G401 (cell line): ENCODE results near the gene PIGL. TPM values are rescaled to one million over a fixed set of nuclear protein-coding genes. Genes with fewer than 3 reads are reported as not detected.

Source experiments
- DNase-seq: peaks from one replicate; pipeline ENCODE4 v3.0.0-alpha.2; 2015; ENCODE audit warnings: low spot score
- in situ Hi-C: cut with HindIII; loops from 2 replicates; pipeline ENCODE4 v1.10.0; 2016; ENCODE audit warnings: low sequenced_read_pairs, mixed read lengths
- total RNA-seq: library from RNA; depleted of rRNA; stranded (reverse); fragments of >200 nt; shearing (Covaris generic); gene quantifications from 2 replicates; pipeline ENCODE4 v1.2.3, GENCODE V29; 2014

The PIGL gene
- total RNA-seq, 1 experiment from 2014 or later: 11.0 TPM

DNA sequence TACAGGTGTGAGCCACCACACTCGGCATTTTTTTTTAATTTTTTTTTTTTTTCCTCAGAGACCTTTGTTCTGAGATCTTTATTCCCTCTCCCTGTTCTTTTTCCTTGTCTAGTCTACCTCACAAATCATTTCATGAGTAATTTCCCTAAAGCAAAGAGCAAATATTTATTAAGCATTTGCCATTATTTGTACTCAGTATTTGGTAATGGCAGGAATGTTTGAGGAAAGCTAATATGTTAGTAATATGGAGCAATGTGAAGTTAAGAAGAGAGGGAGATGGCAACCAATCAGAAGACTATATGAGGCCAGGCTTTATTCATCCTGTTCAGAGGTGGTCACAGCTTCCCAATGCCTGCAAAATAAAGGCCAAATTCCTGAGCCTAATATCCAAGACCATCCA is 122.9 kb downstream of the PIGL start:
- DNase-seq: no peak
- in situ Hi-C loops: no loop called here

DNA sequence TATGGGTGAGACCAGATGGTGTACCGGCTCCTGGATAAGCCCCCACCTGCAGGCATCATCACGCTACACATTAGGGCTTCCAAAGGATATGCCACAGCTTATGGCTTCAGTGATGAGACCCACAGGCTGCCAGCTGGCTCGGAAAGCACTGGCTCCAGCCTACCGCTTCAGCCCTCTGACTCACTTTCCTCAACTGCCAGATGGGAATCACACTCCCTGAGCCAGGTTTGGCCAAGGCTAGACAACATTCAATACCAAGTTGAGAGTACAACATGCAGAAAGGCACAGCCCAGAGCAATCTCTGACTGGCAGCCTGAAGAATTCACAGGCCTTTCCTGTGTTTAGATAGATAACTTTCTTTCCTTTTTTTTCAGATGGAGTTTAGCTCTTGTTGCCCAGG is 126.0 kb downstream of the PIGL start:
- in situ Hi-C loops: no loop called here

DNA sequence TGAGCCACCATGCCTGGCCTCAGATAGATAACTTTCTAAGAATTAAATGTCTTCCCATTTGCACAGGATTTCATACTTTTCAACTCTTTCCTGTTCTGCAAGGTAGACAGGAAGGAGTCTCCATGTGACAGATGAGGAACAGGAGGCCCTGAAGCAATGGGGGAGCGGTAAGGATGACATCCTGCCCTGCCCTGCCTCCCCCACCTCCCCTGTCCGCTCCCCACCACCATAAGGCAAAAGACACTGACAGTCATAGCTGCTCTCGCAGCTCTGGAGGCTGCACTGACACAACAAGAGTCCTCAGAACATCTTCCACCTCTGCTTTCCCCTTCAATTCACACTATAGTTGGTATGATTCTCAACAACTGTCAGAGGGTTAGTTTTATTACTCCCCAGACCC is 126.6 kb downstream of the PIGL start:
- DNase-seq: no peak
- in situ Hi-C loops: no loop called here

More for the DNA sequence above, 126.0 kb downstream of the PIGL start:
- peak; percentile 87 for DNase-seq

DNA sequence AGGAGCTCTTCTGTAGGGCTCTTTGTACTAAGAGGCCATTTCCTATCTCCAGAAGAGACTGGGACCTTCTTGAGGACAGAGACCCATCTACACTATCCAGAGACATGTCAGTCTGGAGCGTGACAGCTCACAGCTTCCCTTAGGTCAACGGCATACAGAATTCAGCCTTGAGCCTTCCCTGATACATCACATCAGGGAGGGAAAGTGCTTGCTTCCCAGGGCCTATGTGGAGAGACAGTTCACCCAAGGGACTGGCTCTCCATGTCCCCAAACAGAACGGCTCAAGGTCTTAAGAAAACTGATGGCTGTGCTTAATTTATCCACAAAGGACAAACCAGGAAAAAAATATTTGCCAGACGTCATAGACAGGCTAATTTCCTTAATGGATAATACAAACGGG is 128.6 kb downstream of the PIGL start:
- in situ Hi-C loops: no loop called here
- no peak for DNase-seq

DNA sequence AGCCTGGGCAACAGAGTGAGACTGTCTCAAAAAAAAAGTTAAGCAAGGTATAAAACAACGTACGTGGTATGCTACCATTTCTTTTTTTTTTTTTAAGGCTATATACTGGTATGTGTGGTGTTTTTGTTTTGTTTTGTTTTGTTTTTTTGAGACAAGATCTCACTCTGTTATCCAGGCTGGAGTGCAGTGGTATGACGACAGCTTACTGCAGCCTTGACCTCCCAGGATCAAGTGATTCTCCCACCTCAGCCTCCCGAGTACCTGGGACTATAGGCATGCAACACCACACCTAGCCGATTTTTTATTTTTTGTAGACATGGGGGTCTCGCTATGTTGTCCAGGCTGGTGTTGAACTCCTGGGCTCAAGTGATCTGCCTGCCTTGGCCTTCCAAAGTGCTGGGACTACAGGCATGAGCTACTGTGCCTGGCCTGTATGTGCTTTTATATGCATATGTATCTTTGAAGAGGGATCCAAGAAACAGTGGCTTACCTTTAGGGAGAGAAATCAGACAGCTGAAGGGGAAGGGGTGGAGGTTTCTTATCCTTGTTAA is 129.8 kb downstream of the PIGL start:
- no peak for DNase-seq
- in situ Hi-C loops: no loop called here

DNA sequence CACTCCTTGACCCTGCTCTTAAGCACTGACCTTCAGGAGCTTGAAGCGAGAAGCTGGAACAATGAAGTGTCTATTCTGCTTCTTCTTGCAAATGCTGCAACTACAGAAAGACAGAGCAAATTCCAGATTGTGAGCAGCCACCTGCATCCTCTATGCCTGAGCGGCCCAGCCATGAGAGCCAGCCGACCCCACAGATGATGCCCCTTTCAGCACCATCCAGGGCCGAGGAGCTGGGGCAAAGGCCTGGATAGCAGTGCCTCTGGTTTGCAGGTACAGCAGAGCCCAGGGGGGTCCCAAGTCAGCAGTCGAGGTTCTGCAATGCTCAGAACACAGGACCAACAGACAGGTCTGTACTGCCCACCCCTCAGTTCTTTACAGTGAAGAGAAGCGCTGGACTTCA is 131.6 kb downstream of the PIGL start:
- DNase-seq: no peak

DNA sequence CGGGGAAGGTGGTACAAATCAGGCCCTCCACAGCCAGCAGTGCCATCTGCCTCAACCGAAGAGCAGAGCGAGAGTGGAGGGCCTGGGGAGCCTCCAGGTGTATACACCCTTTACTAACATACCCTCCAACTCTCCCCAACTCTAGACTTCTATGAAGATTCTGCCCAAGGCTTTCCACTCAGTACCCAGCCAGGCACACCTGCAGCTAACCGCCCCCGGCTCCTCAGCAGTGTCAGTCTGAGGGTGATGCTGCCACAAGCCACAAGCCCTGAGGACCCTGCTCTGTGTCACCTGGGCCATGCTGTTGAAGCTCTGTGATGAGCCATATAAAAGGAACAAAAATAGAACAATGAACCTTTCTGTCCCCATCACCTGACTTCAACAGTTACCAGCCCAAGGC is 132.4 kb downstream of the PIGL start:
- DNase-seq: no peak
- in situ Hi-C loops: no loop called here

More for the DNA sequence above, 131.6 kb downstream of the PIGL start:
- in situ Hi-C loops: no loop called here

DNA sequence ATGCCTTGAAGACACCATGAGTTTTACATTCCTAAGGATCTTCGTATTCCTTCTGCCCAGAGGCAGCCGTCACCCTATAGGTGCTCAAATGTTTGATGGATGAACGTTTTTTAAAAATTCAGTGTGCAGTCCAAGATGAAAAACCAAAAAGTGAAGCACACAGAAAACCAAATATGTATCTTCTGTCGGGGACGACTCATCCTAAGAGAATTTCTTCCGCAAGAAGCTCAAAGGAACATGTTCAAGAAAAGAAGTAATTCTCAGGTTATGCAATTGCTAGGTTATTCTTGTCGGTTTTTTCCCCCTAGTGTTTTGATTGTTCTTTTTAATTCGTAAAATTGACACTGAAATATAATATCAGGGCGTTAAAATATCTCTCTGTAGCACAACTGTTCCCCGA is 134.8 kb downstream of the PIGL start:
- peak; percentile 12 for DNase-seq
- in situ Hi-C loops: no loop called here

DNA sequence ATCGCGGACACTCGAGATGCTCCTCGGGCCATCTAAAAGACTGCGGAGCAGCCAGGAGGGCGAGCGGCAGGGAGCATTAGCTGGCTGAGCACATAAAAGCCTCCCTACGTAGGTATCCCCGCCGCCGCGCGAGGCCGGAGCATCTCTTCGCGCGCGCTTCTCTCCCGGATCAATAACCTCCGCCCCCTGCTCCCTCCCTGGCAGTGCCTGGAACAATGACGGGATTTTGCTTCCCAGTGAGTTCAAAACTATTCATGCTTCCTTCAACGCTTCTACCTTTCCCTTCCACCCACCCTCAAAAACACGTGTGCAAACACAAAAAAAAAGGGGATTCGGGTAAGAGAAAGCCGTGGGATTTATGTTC is 135.3 kb downstream of the PIGL start:
- peak; percentile 66 for DNase-seq
- in situ Hi-C loops: no loop called here

DNA sequence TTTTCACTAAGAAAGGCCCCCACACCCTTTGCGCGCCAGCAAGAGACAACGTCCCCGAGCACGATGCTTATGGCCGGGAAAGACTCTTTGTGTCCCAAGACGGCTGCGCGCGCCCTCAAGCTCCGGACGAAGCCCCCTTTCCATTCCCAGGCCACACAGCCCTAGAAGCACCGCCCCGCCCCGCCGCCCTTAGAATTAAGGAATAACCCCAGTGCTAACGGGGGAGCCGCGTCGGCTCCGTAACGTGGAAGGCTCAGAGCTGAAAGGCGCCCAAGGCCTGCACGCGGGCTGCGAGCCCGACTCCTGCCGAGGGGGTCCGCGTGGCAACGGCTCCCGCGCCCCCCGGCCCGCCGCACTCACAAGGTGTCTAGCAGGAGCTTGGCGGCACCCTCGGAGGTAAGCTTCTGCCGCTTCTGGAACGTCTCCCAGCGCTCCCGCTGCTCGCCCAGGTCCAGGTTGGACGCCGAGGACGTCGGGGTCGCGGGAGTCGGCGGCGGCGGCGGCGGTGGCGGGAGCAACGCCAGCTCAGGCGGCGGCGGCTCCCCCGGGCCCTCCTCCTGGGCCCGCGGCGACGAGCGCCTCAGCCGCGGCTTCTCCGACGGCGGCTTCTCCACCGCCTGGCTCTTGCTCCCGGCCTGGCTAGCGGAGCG is 135.8 kb downstream of the PIGL start:
- DNase-seq: peak; percentile 57
- in situ Hi-C loops: no loop called here

DNA sequence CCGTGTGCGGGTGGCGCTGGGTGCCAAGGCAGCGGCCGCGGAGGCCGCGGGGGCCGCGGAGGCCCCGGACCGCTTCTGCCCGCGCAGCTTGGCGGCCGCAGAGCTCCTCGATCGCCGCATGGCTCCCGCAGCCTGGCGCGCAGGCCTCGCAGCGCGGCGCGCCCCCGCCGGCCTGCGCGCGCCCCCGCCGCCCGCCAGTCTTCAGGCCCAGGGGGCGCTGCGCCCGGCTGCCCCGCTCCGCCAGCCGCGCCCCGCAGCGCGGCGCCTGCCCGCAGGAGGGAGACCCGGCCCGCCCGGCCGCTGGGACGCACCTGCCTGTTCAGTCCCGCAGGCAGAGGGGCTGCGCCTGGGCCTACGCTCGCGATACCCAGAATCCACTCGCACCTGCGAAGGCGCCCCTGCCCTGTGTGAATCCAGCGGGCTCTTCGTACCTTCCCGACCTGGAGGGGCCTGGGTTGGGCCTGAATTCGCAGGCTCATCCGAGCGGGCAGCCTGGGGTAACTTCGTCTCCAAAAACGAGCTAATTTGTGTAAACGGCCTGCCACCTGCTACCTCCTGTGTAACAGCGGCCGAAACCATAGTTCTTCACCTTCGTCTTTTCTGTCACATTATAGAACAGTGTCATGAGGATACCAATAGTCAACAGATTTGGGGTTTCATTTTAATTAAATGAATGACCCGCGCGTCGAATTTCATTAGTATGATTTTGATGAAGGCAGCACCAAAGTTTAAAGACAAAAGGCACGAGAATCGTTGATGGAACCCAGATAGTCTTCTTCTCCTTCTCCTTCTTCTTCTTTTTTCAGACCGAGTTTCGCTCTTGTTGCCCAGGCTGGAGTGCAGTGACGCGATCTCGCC is 136.5 kb downstream of the PIGL start, which contains the start of gene CENPV:
Gene CENPV, minus strand, starts transcription at position 153 of the 858 bp plus-strand sequence. Its CDS starts 33 bp downstream, at position 120.
- in situ Hi-C loops: no loop called here
- peak; percentile 41 for DNase-seq

DNA sequence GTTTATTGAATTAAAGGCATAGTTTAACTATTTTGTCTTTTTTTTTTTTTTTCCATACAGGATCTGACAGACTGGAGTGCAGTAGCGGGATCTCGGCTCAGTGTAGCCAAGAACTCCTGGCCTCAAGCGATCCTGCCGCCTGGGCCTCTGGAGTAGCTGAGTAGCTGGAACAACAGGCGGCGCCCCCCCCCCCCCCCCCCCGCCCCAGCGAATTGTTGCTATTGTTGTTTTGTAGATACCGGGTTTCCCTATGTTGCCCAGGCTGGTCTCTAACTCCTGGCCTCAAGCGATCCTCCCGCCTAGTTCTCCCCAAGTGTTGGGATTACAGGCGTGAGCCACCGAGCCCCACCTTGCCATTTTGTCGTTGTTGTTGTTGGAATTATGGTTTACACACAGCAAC is 137.6 kb downstream of the PIGL start:
- in situ Hi-C loops: no loop called here
- DNase-seq: no peak

DNA sequence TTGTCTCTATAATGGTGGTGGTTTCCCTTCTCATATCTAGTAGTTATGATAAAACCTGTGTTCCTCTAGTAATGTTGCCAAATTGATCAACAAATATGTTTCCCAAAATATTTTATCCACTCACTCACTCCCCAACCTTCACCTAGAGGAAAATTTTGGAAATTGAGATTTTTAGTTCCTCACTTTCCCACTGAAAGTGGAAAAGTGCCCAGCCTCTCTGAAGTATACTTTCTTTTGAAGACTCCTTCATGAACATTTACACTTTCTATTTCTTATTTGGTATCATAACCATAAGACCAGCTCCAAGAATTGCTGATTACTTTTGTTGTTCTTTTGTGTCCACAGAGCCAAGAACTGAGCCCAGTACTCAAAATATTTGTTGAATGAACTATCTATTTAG is 141.4 kb downstream of the PIGL start:
- DNase-seq: no peak
- in situ Hi-C loops: no loop called here

DNA sequence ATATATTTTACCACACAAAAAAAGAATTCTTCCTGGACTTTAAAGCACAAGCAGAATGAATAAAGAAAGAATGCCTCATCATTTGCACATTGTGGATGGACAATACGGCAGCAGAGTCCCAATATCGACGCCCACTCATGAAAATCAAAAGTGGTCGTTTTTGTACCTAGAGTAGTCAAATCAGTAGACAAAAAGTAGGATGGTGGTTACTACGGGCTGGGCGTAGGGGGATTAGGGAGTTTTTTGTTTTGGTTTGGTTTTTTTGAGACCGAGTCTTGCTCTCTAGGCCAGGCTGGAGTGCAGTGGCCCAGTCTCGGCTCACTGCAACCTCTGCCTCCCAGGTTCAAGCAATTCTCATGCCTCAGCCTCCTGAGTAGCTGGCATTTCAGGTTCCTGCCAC is 144.9 kb downstream of the PIGL start:
- DNase-seq: no peak
- in situ Hi-C loops: no loop called here

DNA sequence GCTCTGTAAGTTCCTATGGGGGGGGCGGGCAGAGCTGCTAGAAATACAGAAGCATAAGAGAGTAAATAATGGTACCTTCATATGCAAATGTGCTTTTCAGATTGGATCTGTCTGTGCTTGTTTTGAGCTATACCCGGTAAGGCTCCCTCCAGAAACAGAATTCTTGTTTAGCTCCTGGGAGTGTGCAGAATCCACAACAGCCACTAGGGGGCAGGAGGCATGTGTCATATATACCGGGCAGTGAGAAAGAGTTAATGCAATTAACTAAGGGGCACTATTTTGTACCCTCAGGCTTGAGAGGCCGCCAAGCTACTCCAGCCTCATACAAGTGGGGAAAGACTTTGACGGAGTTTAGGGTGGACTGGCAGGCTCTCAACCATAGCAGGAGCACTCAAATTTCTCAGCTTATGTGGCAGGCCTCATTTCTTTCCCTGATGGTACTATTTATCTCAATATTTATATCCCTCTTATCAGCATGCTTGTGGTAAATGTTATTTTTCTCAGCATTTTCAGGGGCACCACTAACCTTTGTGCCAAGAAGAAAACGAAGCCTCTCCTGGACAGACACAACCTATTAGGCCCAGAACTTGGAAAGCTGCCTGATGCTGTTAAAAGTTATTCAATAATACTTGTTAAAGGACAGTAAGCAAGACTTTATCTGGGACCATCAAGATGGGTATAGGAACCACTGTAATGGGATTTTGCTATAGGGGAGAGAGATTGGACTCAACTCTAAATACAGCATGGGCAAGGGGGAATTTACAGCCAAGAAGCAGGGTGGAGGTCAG is 146.9 kb downstream of the PIGL start:
- DNase-seq: peak; percentile 81
- in situ Hi-C loops: no loop called here

DNA sequence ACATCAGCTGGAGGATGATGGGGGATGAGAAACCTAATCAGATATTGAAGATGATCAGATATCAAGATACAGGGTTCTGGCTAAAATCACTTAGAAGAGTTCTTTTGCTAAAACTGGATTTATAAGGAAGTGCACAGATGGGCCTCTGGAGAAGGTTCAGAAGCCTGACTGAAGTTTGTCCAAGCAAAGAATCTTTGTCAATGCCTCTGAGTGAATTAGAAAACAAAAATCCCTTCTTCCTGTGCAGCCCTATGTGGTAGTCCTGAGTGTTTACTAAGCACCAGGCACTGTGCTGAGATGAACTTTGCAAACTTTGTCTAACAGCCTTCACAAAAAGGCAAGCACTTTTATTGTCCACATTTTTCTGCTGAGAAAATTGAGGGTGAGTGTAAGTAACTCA is 147.6 kb downstream of the PIGL start:
- in situ Hi-C loops: no loop called here
- DNase-seq: no peak

DNA sequence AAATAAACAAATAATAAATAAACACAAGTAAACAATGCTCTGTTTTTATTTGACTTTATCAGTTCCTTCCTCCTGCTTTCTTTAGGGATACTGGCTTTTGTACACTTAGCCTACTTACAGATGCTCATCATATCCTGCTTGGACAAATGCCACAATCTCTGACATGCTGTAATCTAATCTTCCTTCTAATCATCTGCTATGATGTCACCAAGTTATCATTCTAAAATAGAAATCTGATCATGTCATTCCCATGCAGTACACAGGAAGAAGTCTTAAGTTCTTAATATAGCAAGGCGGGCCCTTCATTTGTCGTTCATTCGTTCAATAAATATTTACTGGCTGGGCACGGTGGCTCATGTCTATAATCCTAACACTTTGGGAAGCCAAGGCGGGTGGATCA is 154.7 kb downstream of the PIGL start:
- no peak for DNase-seq
- in situ Hi-C loops: no loop called here

DNA sequence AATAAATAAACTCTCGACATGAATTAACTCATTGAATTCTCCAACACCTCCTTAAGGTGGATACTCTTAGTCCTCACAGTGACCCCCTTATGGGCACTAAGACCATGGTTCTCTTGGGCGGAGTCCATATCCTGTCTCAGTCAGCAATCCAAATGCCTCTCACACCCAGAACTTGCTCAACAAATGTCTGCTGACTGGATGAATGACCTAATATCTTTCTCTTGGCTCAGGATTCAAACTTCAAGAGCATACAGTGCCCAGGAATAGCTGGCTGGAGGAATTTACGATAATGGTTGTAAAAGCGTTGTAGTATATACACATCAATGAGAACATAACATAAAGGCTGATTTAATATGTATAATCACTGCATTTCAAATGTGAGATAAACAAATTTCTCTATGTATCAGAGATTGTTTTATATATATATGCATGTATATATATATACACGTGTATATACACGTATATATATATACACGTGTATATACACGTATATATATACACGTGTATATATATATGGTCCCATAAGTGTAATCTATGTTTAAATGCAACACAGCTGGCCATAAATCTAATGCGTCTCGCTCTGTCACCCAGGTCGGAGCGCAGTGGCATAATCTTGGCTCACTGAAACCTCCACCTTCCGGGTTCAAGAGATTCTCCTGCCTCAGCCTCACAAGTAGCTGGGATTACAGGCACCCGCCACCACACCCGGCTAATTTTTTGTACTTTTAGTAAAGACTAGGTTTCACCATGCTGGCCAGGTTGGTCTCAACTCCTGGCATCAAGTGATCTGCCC is 157.3 kb downstream of the PIGL start:
- in situ Hi-C loops: no loop called here
- no peak for DNase-seq
